ENCODE results near the gene BABAM2. TPM values are rescaled to one million over a fixed set of nuclear protein-coding genes. Genes with fewer than 3 reads are reported as not detected.

The BABAM2 gene
- total and polyA plus RNA-seq, 2 experiments from 2014 or later = 17.8 to 21.5 TPM

DNA sequence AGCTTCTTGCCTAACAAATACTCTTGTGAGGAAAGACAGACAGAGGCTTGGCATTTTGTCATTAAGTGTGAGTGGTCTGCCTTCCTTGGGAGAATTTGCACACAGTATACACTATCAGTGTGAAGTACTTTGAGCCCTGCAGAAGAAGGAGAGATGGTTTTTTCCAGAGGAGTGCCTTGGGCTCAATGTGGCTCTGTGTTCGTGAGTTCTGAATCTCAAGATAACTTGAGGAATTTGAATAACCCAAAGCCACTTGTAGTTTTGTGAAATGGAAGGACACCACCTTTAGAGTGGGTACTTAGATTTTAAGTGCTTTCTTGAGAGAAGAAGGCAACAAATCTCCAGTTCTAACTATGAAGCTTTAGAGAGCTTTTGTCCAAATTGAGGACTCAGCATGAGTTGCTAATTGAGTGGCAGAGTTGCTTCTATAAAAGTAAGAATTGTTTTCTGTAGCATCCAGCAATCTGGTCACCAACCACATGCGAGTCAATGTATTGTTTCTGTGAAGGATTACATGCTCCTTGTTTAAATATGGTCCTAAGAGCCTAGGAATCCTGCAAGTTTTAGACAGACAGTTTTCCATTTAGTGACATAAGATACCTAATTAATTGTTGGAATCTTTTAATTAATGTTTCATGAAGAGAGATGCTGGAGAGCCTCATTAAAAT is 68.3 kb downstream of the BABAM2 start:
- Mint-ChIP-seq H3K27me3 (ENCODE audit: insufficient read depth, low read depth, poor library complexity) (peaks cover 2% of the 10 kb centered on the region), H3K9me3 (no peaks in the 10 kb centered on the region), H3K27ac (no peak overlapping the region), H3K4me1 (peaks cover 6% of the 10 kb centered on the region; the same call in 1 of the 3 replicates), H3K36me3 (ENCODE audit: low read depth) (no peaks in the 10 kb centered on the region), H3K4me3 (no peak overlapping the region)
- Histone ChIP-seq H3K9me2 (ENCODE audit: insufficient read depth) (no peaks in the 10 kb centered on the region), H3K4me1 (ENCODE audit: insufficient read depth) (no peaks in the 10 kb centered on the region), H3K4me3 (no peak overlapping the region), H3K79me2 (replicated peaks; ENCODE audit: insufficient read depth) (no peaks in the 10 kb centered on the region; the same call in 1 of the 2 replicates), H3K36me3 (ENCODE audit: insufficient read depth) (no peaks in the 10 kb centered on the region), H3K4me2 (no peak overlapping the region), H3K27ac (ENCODE audit: low read depth) (no peak overlapping the region), H2AFZ (no peak overlapping the region), H3F3A (replicated peaks; ENCODE audit: low read depth) (no peaks in the 10 kb centered on the region), H4K20me1 (replicated peaks; ENCODE audit: insufficient read depth) (no peaks in the 10 kb centered on the region; the same call in 1 of the 2 replicates), H3K27me3 (ENCODE audit: insufficient read depth) (no peaks in the 10 kb centered on the region)
- no peak for DNase-seq (ENCODE audit: low spot score)
- ATAC-seq = no peak
- TF ChIP-seq ETS1 (IDR thresholded peaks at IDR 0.05) = no peak
- TF ChIP-seq CTCF (conservative IDR thresholded peaks at IDR 0.05; ENCODE audit: low read depth in 2 of 2) = no peak
- TF ChIP-seq ZNF462 (CRISPR knock-in tag; IDR thresholded peaks at IDR 0.05) = no peak
